ENCODE data around the gene DNAJC5.

The DNAJC5 gene

GRCh38 chr20:63961664-63962425 lies 66.9 kb downstream of the DNAJC5 start:
- no peak overlapping the region for H3K4me2 ChIP-seq (ENCODE audit: low read depth, low read length, poor library complexity, severe bottlenecking)
- no peak overlapping the region for H3K27ac ChIP-seq (ENCODE audit: low read depth, low read length)
- H3F3A ChIP-seq (ENCODE audit: insufficient read depth), result peaks cover 2% of the 10 kb centered on the region; the same call in 1 of the 2 replicates
- no peaks in the 10 kb centered on the region for H3K27me3 ChIP-seq (ENCODE audit: low read length)
- no peaks in the 10 kb centered on the region for H3K9me2 ChIP-seq (replicated peaks; ENCODE audit: insufficient read depth, low read length)
- no peak overlapping the region for H2AFZ ChIP-seq (ENCODE audit: low read depth, low read length, severe bottlenecking)
- TF ChIP-seq EZH2phosphoT487 (conservative IDR thresholded peaks at IDR 0.05; ENCODE audit: low read length) (no peak), CTCF (IDR thresholded peaks at IDR 0.05; ENCODE audit: insufficient read depth, low read length, poor library complexity, severe bottlenecking) (no peak)
- no peak overlapping the region for H3K9ac ChIP-seq (ENCODE audit: low read length)
- H3K36me3 ChIP-seq (ENCODE audit: low read length), result no peaks in the 10 kb centered on the region
- no peaks in the 10 kb centered on the region for H4K20me1 ChIP-seq (ENCODE audit: low read depth, low read length)
- peaks cover 14% of the 10 kb centered on the region; the same call in 1 of the 2 replicates for H3K9me3 ChIP-seq (ENCODE audit: insufficient read depth, low read length)
- no peaks in the 10 kb centered on the region for H3K79me2 ChIP-seq (ENCODE audit: insufficient read depth, low read length)
- no peak overlapping the region for H3K4me3 ChIP-seq (ENCODE audit: insufficient read depth, low read length, poor library complexity, severe bottlenecking)

- Histone ChIP-seq H3K36me3 (ENCODE audit: low read length) (no peaks in the 10 kb centered on the region), H3K4me2 (ENCODE audit: low read depth, low read length, poor library complexity, severe bottlenecking) (no peak overlapping the region), H3K79me2 (ENCODE audit: insufficient read depth, low read length) (no peaks in the 10 kb centered on the region), H2AFZ (ENCODE audit: low read depth, low read length, severe bottlenecking) (no peak overlapping the region), H3K4me3 (ENCODE audit: insufficient read depth, low read length, poor library complexity, severe bottlenecking) (no peak overlapping the region), H4K20me1 (ENCODE audit: low read depth, low read length) (no peaks in the 10 kb centered on the region), H3F3A (ENCODE audit: insufficient read depth) (no peaks in the 10 kb centered on the region), H3K9me2 (replicated peaks; ENCODE audit: insufficient read depth, low read length) (no peaks in the 10 kb centered on the region), H3K27ac (ENCODE audit: low read depth, low read length) (no peak overlapping the region), H3K9me3 (ENCODE audit: insufficient read depth, low read length) (peaks cover 15% of the 10 kb centered on the region; the same call in 1 of the 2 replicates), H3K9ac (ENCODE audit: low read length) (no peak overlapping the region), H3K27me3 (ENCODE audit: low read length) (no peaks in the 10 kb centered on the region)
- TF ChIP-seq CTCF (IDR thresholded peaks at IDR 0.05; ENCODE audit: insufficient read depth, low read length, poor library complexity, severe bottlenecking) (no peak), EZH2phosphoT487 (conservative IDR thresholded peaks at IDR 0.05; ENCODE audit: low read length) (no peak)
Measured at GRCh38 chr20:63962426-63963347, 67.8 kb downstream of the DNAJC5 start.

GRCh38 chr20:63963348-63963741 lies 68.4 kb downstream of the DNAJC5 start:
- no peak overlapping the region for H3K27ac ChIP-seq (ENCODE audit: low read depth, low read length)
- H3K9ac ChIP-seq (ENCODE audit: low read length), result no peak overlapping the region
- H2AFZ ChIP-seq (ENCODE audit: low read depth, low read length, severe bottlenecking), result no peak overlapping the region
- TF ChIP-seq EZH2phosphoT487 (conservative IDR thresholded peaks at IDR 0.05; ENCODE audit: low read length) (no peak), CTCF (IDR thresholded peaks at IDR 0.05; ENCODE audit: insufficient read depth, low read length, poor library complexity, severe bottlenecking) (no peak)
- no peaks in the 10 kb centered on the region for H3F3A ChIP-seq (ENCODE audit: insufficient read depth)
- no peaks in the 10 kb centered on the region for H3K79me2 ChIP-seq (ENCODE audit: insufficient read depth, low read length)
- no peaks in the 10 kb centered on the region for H3K36me3 ChIP-seq (ENCODE audit: low read length)
- no peaks in the 10 kb centered on the region for H3K9me2 ChIP-seq (replicated peaks; ENCODE audit: insufficient read depth, low read length)
- H3K27me3 ChIP-seq (ENCODE audit: low read length), result no peaks in the 10 kb centered on the region
- peaks cover 15% of the 10 kb centered on the region; the same call in 1 of the 2 replicates for H3K9me3 ChIP-seq (ENCODE audit: insufficient read depth, low read length)
- no peaks in the 10 kb centered on the region for H4K20me1 ChIP-seq (ENCODE audit: low read depth, low read length)
- no peak overlapping the region for H3K4me3 ChIP-seq (ENCODE audit: insufficient read depth, low read length, poor library complexity, severe bottlenecking)
- H3K4me2 ChIP-seq (ENCODE audit: low read depth, low read length, poor library complexity, severe bottlenecking), result no peak overlapping the region

Data from SU-DHL-6 (cell line).